Panc1 (cell line): ENCODE measurements around the gene PANK4. TPM values are rescaled to one million over a fixed set of nuclear protein-coding genes. Genes with fewer than 3 reads are reported as not detected.

Source experiments
- ATAC-seq: fragments of 200-7000 bp; cut with Tn5 transposase; 2 replicates; pipeline ENCODE4 v1.9.1; 2020; ENCODE audit warnings: mild to moderate bottlenecking, moderate library complexity
- BruUV-seq: library from RNA; stranded (reverse); fragments of 400-500 nt; replicated peaks from 2 replicates; lab custom pipeline; 2021; lab: Mats Ljungman, UMichigan
- CTCF ChIA-PET: fragments of 300-600 bp; sonication (Branson Sonifier 250); formaldehyde crosslinking; loops from one replicate; lab custom pipeline; 2022; ENCODE audit warnings: antibody characterized with exemption; lab: Charles Lee
- POLR2A ChIA-PET: fragments of 300-600 bp; sonication (Branson Sonifier 250); formaldehyde crosslinking; loops from one replicate; lab custom pipeline; 2022; ENCODE audit warnings: antibody characterized with exemption; lab: Charles Lee
- DNase-seq: peaks from one replicate; pipeline ENCODE4 v3.0.0-alpha.2; 2010; ENCODE audit warnings: low read depth, low spot score
- H3K27ac ChIP-seq: 2 replicates; pipeline ENCODE4 v1.5.1; 2011; ENCODE audit warnings: mild to moderate bottlenecking, low read length, inconsistent platforms
- H3K27me3 ChIP-seq: fragments of 200-500 bp; sonication (Bioruptor generic); 2 replicates; pipeline ENCODE4 v1.6.0; 2014; ENCODE audit warnings: low read length, inconsistent platforms; ENCODE audit not compliant: control insufficient read depth, insufficient read depth
- H3K36me3 ChIP-seq: fragments of 200-500 bp; sonication (Bioruptor generic); 2 replicates; pipeline ENCODE4 v1.5.1; 2014; ENCODE audit warnings: inconsistent platforms, mild to moderate bottlenecking, low read length, moderate library complexity; ENCODE audit not compliant: control insufficient read depth, insufficient read depth
- H3K4me1 ChIP-seq: 2 replicates; pipeline ENCODE4 v1.5.1; 2011; ENCODE audit warnings: inconsistent platforms, mild to moderate bottlenecking, low read length, moderate library complexity; ENCODE audit not compliant: control insufficient read depth, insufficient read depth
- H3K4me3 ChIP-seq, 2 experiments: 2 replicates each; pipeline ENCODE4 v1.5.1; 2011 to 2012; ENCODE audit warnings: low read depth in 2 of 2, low read length in 2 of 2, mild to moderate bottlenecking in 2 of 2, inconsistent platforms in 1 of 2, moderate library complexity in 1 of 2
- H3K9me3 ChIP-seq: fragments of 200-500 bp; sonication (Bioruptor generic); 2 replicates; pipeline ENCODE4 v1.5.1; 2014; ENCODE audit warnings: low read depth, mild to moderate bottlenecking, inconsistent platforms, low read length, moderate library complexity; ENCODE audit not compliant: control insufficient read depth, insufficient read depth
- CTCF ChIP-seq: fragments of 450-650 bp; IDR thresholded peaks from 2 replicates; pipeline ENCODE4 v1.5.1; 2017; ENCODE audit warnings: mild to moderate bottlenecking
- POLR2AphosphoS5 ChIP-seq: IDR thresholded peaks from 2 replicates; pipeline ENCODE4 v1.6.1; 2012; ENCODE audit warnings: mild to moderate bottlenecking, low read depth, low read length, moderate library complexity
- REST ChIP-seq, 2 experiments: IDR thresholded peaks; 2 replicates each; pipeline ENCODE4 v1.6.1; 2011 to 2012; ENCODE audit warnings: low read depth in 2 of 2, control low read depth in 1 of 2, low read length in 1 of 2, mild to moderate bottlenecking in 1 of 2, moderate library complexity in 1 of 2; ENCODE audit not compliant: insufficient read depth in 1 of 2
- SIN3A ChIP-seq: IDR thresholded peaks from 2 replicates; pipeline ENCODE4 v1.6.1; 2012; ENCODE audit warnings: low read depth, mild to moderate bottlenecking, low read length, moderate library complexity, borderline replicate concordance; ENCODE audit not compliant: insufficient read depth
- TCF7L2 ChIP-seq: IDR thresholded peaks from 2 replicates; pipeline ENCODE4 v1.6.1; 2011; ENCODE audit warnings: mild to moderate bottlenecking, low read depth, low read length, inconsistent platforms
- in situ Hi-C: cut with HindIII; loops from 2 replicates; pipeline ENCODE4 v1.10.0; 2016; ENCODE audit warnings: low sequenced_read_pairs, low pct_unique_long_range_greater_than_20kb
- intact Hi-C: fragments of 100-400 bp; cut with micrococcal nuclease; formaldehyde crosslinking; loops from one replicate; pipeline ENCODE4 v1.10.0; 2022; ENCODE audit not compliant: unreplicated experiment
- total RNA-seq: library from RNA; stranded (reverse); gene quantifications from one replicate; pipeline ENCODE4 v1.2.1, GENCODE V29; 2021; ENCODE audit not compliant: unreplicated experiment

The PANK4 gene
- total RNA-seq, 1 experiment from 2014 or later: 35.9 TPM

- ChIA-PET POLR2A (interaction anchor here (0.5 to 0.6 kb wide), 2 partner anchors 28 to 109 kb away, joined by 3 to 4 read pairs; no protein-coding TSS in a partner anchor), CTCF (no interaction called here)
- in situ Hi-C loops: no loop called here
Observed at GRCh38 chr1:2479618-2480017, 46.8 kb downstream of the PANK4 start.

GRCh38 chr1:2479186-2479585, 47.2 kb downstream of the PANK4 start:
- no peak for DNase-seq
- Histone ChIP-seq H3K4me3 (no peak overlapping the region), H3K27ac (no peak overlapping the region), H3K36me3 (no peaks in the 10 kb centered on the region), H3K9me3 (no peaks in the 10 kb centered on the region), H3K4me1 (peaks cover 76% of the 10 kb centered on the region), H3K27me3 (no peaks in the 10 kb centered on the region)
- in situ Hi-C loops (no loop called here), intact Hi-C loops (loop anchor here (10.0 kb wide), 1 partner anchor 64 kb away; the partner anchor contains the start of gene PEX10)
- ATAC-seq: no peak
- BruUV-seq: no TSS peak
- ChIA-PET CTCF (no interaction called here), POLR2A (interaction anchor here (0.6 kb wide), 1 partner anchor 28 kb away, joined by 3 read pairs; no protein-coding TSS in a partner anchor)
- TF ChIP-seq TCF7L2 (no peak), REST (IDR thresholded peaks at IDR 0.05; ENCODE audit: insufficient read depth in 1 of 2, low read depth in 2 of 2, low read length in 1 of 2) (no peak), CTCF (no peak), POLR2AphosphoS5 (no peak; the same call in 1 of the 2 replicates), SIN3A (no peak)

More at GRCh38 chr1:2479618-2480017, 46.8 kb downstream of the PANK4 start:
- H3K36me3 ChIP-seq: no peaks in the 10 kb centered on the region
- H3K27me3 ChIP-seq: no peaks in the 10 kb centered on the region
- no peaks in the 10 kb centered on the region for H3K9me3 ChIP-seq
- no peak overlapping the region for H3K4me3 ChIP-seq
- no peak for DNase-seq
- intact Hi-C loops: loop anchor here (10.0 kb wide), 1 partner anchor 65 kb away; the partner anchor contains the start of gene PEX10
- no peak for ATAC-seq
- H3K27ac ChIP-seq: no peak overlapping the region
- peaks cover 71% of the 10 kb centered on the region for H3K4me1 ChIP-seq
- BruUV-seq: no TSS peak
- TF ChIP-seq TCF7L2: no peak
- TF ChIP-seq CTCF: no peak
